HL-60 (cell line): ENCODE measurements around the gene PRKCSH.
"Not testable (repeated sequence)": the region's sequence is repeated elsewhere in the genome, so short reads cannot be mapped to it uniquely, and the experiment has no call there.

Experiments
- DNase-seq, 2 experiments: peaks; one replicate each; pipeline ENCODE4 v3.0.0-alpha.2; 2010 to 2020; ENCODE audit warnings: low read depth in 1 of 2, low spot score in 1 of 2
- H3K27ac ChIP-seq: fragments of 250-450 bp; sonication (Bioruptor Pico); replicated peaks from 2 replicates; pipeline ENCODE4 v1.5.1; 2020; ENCODE audit warnings: mild to moderate bottlenecking, moderate library complexity
- H3K27me3 ChIP-seq: fragments of 250-450 bp; sonication (Bioruptor Pico); 2 replicates; pipeline ENCODE4 v1.5.1; 2021; ENCODE audit warnings: mild to moderate bottlenecking, moderate library complexity; ENCODE audit not compliant: insufficient read depth, poor library complexity, severe bottlenecking
- H3K4me3 ChIP-seq: replicated peaks from 2 replicates; pipeline ENCODE4 v1.5.1; 2011; ENCODE audit warnings: mild to moderate bottlenecking, control low read depth, low read length; ENCODE audit not compliant: insufficient read depth
- CTCF ChIP-seq: IDR thresholded peaks from one replicate; pipeline ENCODE4 v1.5.1; 2011; ENCODE audit warnings: low read length, control low read depth, inconsistent platforms; ENCODE audit not compliant: insufficient read depth
- GABPA ChIP-seq: IDR thresholded peaks from 2 replicates; pipeline ENCODE4 v1.6.1; 2012; ENCODE audit warnings: low read depth
- POLR2AphosphoS5 ChIP-seq: IDR thresholded peaks from 2 replicates; pipeline ENCODE4 v1.6.1; 2012; ENCODE audit warnings: low read depth
- SPI1 ChIP-seq: IDR thresholded peaks from 2 replicates; pipeline ENCODE4 v1.6.1; 2012; ENCODE audit warnings: low read depth, mild to moderate bottlenecking, borderline replicate concordance
- TF ChIP-seq, protein P1 (sequence below): IDR thresholded peaks from 2 replicates; pipeline ENCODE4 v1.6.1; 2012; ENCODE audit warnings: low read depth; ENCODE audit not compliant: insufficient replicate concordance

PRKCSH gene

GRCh38 chr19:11425719-11426457 lies 9.5 kb upstream of the PRKCSH start:
- TF ChIP-seq CTCF = no peak
- no peak for TF ChIP-seq SPI1
- TF ChIP-seq GABPA = no peak
- TF ChIP-seq POLR2AphosphoS5 = no peak
- TF ChIP-seq, protein P1, sequence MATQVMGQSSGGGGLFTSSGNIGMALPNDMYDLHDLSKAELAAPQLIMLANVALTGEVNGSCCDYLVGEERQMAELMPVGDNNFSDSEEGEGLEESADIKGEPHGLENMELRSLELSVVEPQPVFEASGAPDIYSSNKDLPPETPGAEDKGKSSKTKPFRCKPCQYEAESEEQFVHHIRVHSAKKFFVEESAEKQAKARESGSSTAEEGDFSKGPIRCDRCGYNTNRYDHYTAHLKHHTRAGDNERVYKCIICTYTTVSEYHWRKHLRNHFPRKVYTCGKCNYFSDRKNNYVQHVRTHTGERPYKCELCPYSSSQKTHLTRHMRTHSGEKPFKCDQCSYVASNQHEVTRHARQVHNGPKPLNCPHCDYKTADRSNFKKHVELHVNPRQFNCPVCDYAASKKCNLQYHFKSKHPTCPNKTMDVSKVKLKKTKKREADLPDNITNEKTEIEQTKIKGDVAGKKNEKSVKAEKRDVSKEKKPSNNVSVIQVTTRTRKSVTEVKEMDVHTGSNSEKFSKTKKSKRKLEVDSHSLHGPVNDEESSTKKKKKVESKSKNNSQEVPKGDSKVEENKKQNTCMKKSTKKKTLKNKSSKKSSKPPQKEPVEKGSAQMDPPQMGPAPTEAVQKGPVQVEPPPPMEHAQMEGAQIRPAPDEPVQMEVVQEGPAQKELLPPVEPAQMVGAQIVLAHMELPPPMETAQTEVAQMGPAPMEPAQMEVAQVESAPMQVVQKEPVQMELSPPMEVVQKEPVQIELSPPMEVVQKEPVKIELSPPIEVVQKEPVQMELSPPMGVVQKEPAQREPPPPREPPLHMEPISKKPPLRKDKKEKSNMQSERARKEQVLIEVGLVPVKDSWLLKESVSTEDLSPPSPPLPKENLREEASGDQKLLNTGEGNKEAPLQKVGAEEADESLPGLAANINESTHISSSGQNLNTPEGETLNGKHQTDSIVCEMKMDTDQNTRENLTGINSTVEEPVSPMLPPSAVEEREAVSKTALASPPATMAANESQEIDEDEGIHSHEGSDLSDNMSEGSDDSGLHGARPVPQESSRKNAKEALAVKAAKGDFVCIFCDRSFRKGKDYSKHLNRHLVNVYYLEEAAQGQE = no peak
- Histone ChIP-seq H3K27ac (no peak overlapping the region), H3K27me3 (peaks cover 30% of the 10 kb centered on the region), H3K4me3 (no peak overlapping the region)
- DNase-seq = no peak

DNA sequence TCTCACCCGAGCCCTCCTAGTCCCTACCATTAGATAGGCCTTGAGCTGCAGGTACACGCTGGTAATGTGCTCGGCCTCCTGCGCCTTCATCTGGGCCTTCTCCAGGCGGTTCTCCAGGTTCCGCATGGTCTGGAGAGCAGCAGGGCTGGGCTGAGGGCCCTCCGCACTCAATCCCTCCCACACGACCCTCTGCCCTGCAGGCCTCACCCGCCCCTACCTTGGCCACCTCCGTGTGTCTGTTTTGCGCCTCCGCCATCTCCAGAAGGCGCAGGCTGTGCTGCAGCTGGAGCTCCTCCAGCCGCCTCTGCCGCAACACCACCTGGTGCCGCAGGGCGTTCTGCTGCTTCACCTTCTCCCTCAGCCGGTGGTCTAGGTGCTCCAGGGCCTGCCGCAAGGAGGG lies 8.8 kb upstream of the PRKCSH start:
- Histone ChIP-seq H3K27ac (no peak overlapping the region), H3K4me3 (no peak overlapping the region), H3K27me3 (peaks cover 23% of the 10 kb centered on the region)
- no peak for TF ChIP-seq SPI1
- DNase-seq = no peak

GRCh38 chr19:11433526-11433925 lies 1.9 kb upstream of the PRKCSH start:
- not testable (repeated sequence) for H3K4me3 ChIP-seq, H3K27me3 ChIP-seq, H3K27ac ChIP-seq, DNase-seq

- Histone ChIP-seq H3K4me3 (peak overlapping the region; percentile 47), H3K27ac (peak overlapping the region; percentile 42)
Measured at GRCh38 chr19:11434703-11435056, 755 bp upstream of the PRKCSH start.

More at GRCh38 chr19:11434703-11435056, 755 bp upstream of the PRKCSH start:
- DNase-seq = no peak
- TF ChIP-seq SPI1 = no peak
- no peak for TF ChIP-seq GABPA
- TF ChIP-seq, protein P1 = no peak
- no peak for TF ChIP-seq CTCF
- no peak for TF ChIP-seq POLR2AphosphoS5
- no peaks in the 10 kb centered on the region for H3K27me3 ChIP-seq
